ENCODE results near the gene EFCAB8.

DNA sequence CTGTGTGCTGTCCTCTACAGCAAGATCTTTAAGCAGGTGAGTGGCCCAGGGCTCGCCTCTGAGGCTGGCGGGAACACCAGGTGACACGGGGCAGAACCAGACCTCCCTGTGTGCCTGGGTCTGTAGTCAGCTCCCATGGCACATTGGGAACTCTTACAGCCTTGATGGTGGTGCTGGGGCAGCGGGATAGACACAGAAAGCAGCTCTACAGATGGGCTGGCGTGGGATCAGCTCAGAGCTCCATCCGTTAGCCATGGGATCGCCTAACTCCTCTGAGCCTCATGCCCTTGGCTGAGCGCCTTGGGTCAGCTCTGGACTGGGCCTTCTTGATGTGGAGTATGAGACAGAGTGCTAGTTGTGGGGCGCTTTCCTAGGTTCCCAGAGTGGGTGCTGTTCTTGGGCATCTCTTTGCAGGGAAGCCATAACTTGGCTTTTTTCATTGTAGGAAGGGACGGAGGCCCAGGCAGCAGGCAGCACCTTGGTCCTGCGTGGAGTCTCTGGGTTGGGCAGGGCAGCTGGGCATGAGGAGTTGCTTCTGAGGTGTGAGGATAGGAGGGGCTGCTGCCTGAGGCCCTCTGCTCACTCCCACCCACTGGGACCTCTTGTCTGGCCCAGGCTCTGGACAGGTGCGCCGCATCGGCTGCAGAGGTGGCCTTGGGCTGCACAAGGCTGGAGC, 51.3 kb downstream of the EFCAB8 start:
- no peak for TF ChIP-seq EZH2phosphoT487 (IDR thresholded peaks at IDR 0.05; ENCODE audit: low read depth, severe bottlenecking, unreplicated experiment)
- TF ChIP-seq, protein P1, sequence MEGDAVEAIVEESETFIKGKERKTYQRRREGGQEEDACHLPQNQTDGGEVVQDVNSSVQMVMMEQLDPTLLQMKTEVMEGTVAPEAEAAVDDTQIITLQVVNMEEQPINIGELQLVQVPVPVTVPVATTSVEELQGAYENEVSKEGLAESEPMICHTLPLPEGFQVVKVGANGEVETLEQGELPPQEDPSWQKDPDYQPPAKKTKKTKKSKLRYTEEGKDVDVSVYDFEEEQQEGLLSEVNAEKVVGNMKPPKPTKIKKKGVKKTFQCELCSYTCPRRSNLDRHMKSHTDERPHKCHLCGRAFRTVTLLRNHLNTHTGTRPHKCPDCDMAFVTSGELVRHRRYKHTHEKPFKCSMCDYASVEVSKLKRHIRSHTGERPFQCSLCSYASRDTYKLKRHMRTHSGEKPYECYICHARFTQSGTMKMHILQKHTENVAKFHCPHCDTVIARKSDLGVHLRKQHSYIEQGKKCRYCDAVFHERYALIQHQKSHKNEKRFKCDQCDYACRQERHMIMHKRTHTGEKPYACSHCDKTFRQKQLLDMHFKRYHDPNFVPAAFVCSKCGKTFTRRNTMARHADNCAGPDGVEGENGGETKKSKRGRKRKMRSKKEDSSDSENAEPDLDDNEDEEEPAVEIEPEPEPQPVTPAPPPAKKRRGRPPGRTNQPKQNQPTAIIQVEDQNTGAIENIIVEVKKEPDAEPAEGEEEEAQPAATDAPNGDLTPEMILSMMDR (IDR thresholded peaks at IDR 0.05; ENCODE audit: poor library complexity) = no peak
- no peak for TF ChIP-seq EZH2 (IDR thresholded peaks at IDR 0.05; ENCODE audit: borderline replicate concordance)
